Stimulated activated effector memory CD8-positive, alpha-beta T cell treated with anti-CD3 and anti-CD28 coated beads, Interleukin-12 subunit alpha, Interleukin-12 subunit beta, amount 100 ng/mL, for 72 hours (primary cell): ENCODE data around the gene CNTLN.

ENCODE experiments used
- ATAC-seq: fragments of 150-1000 bp; cut with Tn5 transposase; 2 replicates; pipeline ENCODE4 v1.10.0; 2021
- DNase-seq, 2 donors: peaks; one replicate each; pipeline ENCODE4 v3.0.0; 2021 to 2022; ENCODE audit warnings: low spot score in 2 of 2
- H3K27ac Mint-ChIP-seq: one replicate; pipeline ENCODE4 v1.8.0; 2022; ENCODE audit warnings: mild to moderate bottlenecking, mixed read lengths
- H3K36me3 Mint-ChIP-seq: one replicate; pipeline ENCODE4 v1.8.0; 2022; ENCODE audit warnings: mild to moderate bottlenecking, mixed read lengths
- H3K4me1 Mint-ChIP-seq: one replicate; pipeline ENCODE4 v1.8.0; 2022; ENCODE audit warnings: mixed read lengths
- H3K4me3 Mint-ChIP-seq: one replicate; pipeline ENCODE4 v1.8.0; 2022; ENCODE audit warnings: mild to moderate bottlenecking, mixed read lengths
- H3K9me3 Mint-ChIP-seq: one replicate; pipeline ENCODE4 v1.8.0; 2022; ENCODE audit warnings: mixed read lengths

Gene CNTLN, protein sequence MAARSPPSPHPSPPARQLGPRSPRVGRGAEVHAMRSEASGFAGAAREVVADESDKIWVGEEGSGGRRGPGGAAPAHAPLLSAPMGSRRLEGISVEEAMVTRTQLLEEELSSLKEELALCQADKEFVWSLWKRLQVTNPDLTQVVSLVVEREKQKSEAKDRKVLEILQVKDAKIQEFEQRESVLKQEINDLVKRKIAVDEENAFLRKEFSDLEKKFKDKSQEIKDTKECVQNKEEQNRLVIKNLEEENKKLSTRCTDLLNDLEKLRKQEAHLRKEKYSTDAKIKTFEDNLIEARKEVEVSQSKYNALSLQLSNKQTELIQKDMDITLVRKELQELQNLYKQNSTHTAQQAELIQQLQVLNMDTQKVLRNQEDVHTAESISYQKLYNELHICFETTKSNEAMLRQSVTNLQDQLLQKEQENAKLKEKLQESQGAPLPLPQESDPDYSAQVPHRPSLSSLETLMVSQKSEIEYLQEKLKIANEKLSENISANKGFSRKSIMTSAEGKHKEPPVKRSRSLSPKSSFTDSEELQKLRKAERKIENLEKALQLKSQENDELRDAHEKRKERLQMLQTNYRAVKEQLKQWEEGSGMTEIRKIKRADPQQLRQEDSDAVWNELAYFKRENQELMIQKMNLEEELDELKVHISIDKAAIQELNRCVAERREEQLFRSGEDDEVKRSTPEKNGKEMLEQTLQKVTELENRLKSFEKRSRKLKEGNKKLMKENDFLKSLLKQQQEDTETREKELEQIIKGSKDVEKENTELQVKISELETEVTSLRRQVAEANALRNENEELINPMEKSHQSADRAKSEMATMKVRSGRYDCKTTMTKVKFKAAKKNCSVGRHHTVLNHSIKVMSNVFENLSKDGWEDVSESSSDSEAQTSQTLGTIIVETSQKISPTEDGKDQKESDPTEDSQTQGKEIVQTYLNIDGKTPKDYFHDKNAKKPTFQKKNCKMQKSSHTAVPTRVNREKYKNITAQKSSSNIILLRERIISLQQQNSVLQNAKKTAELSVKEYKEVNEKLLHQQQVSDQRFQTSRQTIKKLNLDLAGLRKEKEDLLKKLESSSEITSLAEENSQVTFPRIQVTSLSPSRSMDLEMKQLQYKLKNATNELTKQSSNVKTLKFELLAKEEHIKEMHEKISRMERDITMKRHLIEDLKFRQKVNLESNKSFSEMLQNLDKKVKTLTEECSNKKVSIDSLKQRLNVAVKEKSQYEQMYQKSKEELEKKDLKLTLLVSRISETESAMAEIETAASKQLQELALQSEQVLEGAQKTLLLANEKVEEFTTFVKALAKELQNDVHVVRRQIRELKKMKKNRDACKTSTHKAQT (N-terminal part only)

DNA sequence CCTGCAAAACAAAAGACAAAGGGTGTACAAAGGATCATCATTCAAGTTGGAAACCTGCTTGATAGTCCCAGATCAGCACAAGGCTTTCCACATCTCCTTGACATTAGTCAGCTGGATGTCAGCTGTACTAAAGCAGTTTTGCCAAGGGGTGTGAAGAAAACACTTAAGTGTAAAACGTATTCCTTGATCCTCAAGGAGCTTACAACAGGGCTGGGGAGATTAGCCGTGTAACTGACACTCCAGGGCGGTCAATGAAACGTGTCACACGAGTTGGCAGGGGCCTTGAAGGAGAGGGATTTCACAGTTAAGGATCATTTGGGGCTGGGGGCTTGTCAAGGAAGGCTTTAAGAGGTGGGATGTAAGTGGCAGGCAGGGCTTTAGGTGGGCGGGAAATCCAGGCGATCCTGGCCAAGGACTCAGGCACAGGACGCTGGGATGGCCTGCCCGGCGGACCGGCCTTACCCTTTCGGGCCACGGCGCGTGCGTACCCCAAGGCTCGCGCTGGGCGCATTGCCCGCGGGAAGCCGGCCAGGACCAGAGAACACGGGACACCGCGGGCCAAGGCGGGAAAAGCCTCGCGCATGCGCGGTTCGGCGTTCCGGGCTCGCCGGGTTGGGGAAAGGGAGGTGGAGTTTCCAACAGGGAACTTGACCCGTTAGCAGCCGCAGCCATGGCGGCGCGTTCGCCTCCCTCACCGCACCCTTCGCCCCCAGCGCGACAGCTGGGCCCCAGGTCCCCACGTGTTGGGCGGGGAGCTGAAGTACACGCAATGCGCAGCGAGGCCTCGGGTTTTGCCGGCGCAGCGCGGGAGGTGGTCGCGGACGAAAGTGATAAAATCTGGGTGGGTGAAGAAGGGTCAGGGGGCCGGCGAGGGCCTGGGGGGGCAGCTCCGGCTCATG lies at the start of gene CNTLN:
Gene CNTLN (plus strand): TSS at position 645 of the 899 bp plus-strand sequence. CDS start 26 bp downstream, at position 671.
- peak within 1 kb of the TSS; percentile 45 for H3K4me3 Mint-ChIP-seq
- H3K9me3 Mint-ChIP-seq, result peaks cover 11% of the 10 kb centered on the region
- DNase-seq (peak; percentile 9 to 54), ATAC-seq (peak; percentile 53)
- H3K27ac Mint-ChIP-seq, result no peak within 1 kb of the TSS
- H3K4me1 Mint-ChIP-seq, result peaks cover 6% of the 10 kb centered on the region
- no peaks in the 10 kb centered on the region for H3K36me3 Mint-ChIP-seq

DNA sequence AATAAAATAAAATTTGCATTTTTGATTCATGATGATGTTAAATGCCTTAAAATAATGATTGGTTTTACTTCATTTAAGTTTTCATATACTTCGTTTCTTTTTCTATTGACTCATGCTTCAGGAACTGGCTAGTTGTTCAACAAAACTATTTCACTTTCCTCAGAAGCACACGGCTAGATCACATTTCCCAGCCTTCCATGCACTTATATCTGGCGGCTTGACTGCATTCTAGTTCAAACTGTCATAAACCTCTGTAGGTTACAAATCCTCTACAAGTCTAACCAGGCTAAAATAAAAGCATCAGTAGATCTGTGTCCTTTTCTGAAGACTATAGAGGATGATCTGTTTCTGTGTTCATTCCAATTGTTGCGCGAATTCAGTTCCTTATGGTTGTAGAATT lies 46.3 kb upstream of the CNTLN start:
- H3K4me3 Mint-ChIP-seq, result no peak overlapping the region
- H3K27ac Mint-ChIP-seq, result no peak overlapping the region
- no peaks in the 10 kb centered on the region for H3K4me1 Mint-ChIP-seq
- DNase-seq, result no peak
- ATAC-seq, result no peak
- H3K36me3 Mint-ChIP-seq, result no peaks in the 10 kb centered on the region
- peaks cover 8% of the 10 kb centered on the region for H3K9me3 Mint-ChIP-seq

GRCh38 chr9:17090041-17090440 lies 44.8 kb upstream of the CNTLN start:
- ATAC-seq (no peak), DNase-seq (no peak)
- no peak overlapping the region for H3K27ac Mint-ChIP-seq
- peaks cover 2% of the 10 kb centered on the region for H3K9me3 Mint-ChIP-seq
- no peak overlapping the region for H3K4me3 Mint-ChIP-seq
- H3K4me1 Mint-ChIP-seq, result no peaks in the 10 kb centered on the region
- no peaks in the 10 kb centered on the region for H3K36me3 Mint-ChIP-seq

GRCh38 chr9:17116400-17116837 lies 18.4 kb upstream of the CNTLN start:
- no peaks in the 10 kb centered on the region for H3K36me3 Mint-ChIP-seq
- ATAC-seq (no peak), DNase-seq (no peak)
- no peak overlapping the region for H3K4me3 Mint-ChIP-seq
- H3K4me1 Mint-ChIP-seq, result no peaks in the 10 kb centered on the region
- H3K27ac Mint-ChIP-seq, result no peak overlapping the region
- H3K9me3 Mint-ChIP-seq, result peaks cover 4% of the 10 kb centered on the region

DNA sequence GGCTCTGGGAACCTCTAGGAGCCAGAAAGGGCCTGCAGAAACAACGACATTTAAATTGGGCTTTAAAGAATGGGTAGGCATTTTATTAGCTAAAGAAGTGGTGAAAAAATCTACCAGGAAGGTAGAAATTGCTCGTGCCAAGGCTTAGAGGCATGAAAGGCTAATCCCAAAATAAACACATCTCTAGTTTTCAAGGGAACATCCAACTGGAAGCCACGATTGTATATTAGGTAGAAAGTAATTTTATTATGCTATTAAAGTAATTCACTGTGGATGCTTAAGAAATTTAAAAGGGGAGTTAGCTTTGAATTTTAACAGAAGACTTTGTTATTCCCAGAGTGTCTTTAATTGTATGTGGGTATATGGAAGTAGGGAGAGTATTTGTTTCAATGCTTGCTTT lies 17.5 kb upstream of the CNTLN start:
- Mint-ChIP-seq H3K4me1 (no peaks in the 10 kb centered on the region), H3K27ac (no peak overlapping the region), H3K36me3 (no peaks in the 10 kb centered on the region), H3K4me3 (no peak overlapping the region), H3K9me3 (peaks cover 8% of the 10 kb centered on the region)
- ATAC-seq (no peak), DNase-seq (no peak)

GRCh38 chr9:17120203-17120602 lies 14.6 kb upstream of the CNTLN start:
- Mint-ChIP-seq H3K36me3 (no peaks in the 10 kb centered on the region), H3K27ac (no peak overlapping the region), H3K9me3 (peaks cover 8% of the 10 kb centered on the region), H3K4me3 (no peak overlapping the region), H3K4me1 (no peaks in the 10 kb centered on the region)
- no peak for DNase-seq
- no peak for ATAC-seq

GRCh38 chr9:17121264-17121663 lies 13.6 kb upstream of the CNTLN start:
- H3K4me3 Mint-ChIP-seq, result no peak overlapping the region
- no peaks in the 10 kb centered on the region for H3K36me3 Mint-ChIP-seq
- no peak for ATAC-seq
- no peak for DNase-seq
- no peaks in the 10 kb centered on the region for H3K4me1 Mint-ChIP-seq
- peaks cover 14% of the 10 kb centered on the region for H3K9me3 Mint-ChIP-seq
- no peak overlapping the region for H3K27ac Mint-ChIP-seq

- Mint-ChIP-seq H3K27ac (no peak overlapping the region), H3K4me1 (peaks cover 6% of the 10 kb centered on the region), H3K36me3 (no peaks in the 10 kb centered on the region), H3K9me3 (peaks cover 18% of the 10 kb centered on the region), H3K4me3 (no peak overlapping the region)
- DNase-seq, result no peak
- no peak for ATAC-seq
Measured at GRCh38 chr9:17130291-17130690, 4.5 kb upstream of the CNTLN start.

GRCh38 chr9:17130725-17131124 lies 4.1 kb upstream of the CNTLN start:
- no peaks in the 10 kb centered on the region for H3K36me3 Mint-ChIP-seq
- no peak overlapping the region for H3K27ac Mint-ChIP-seq
- H3K4me3 Mint-ChIP-seq, result no peak overlapping the region
- H3K4me1 Mint-ChIP-seq, result peaks cover 6% of the 10 kb centered on the region
- ATAC-seq (no peak), DNase-seq (no peak)
- H3K9me3 Mint-ChIP-seq, result peaks cover 17% of the 10 kb centered on the region

DNA sequence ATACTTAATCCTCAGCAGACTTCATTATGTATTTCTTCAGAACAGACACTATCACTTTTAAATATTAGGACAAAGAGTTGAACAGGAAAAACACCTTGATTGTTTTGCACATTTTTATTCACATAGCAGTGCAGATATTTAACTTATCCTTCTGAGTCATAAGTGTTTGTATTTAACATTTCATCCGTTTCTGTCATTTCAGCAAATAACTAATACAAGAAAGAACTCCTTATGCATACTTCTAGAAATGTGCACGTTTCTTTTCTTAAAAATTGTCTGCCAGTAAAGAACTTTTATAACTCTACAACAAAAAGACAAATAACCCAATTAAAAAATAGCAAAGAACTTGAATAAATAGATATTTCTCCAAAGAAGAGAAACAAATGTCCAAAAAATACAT lies 3.3 kb upstream of the CNTLN start:
- Mint-ChIP-seq H3K36me3 (no peaks in the 10 kb centered on the region), H3K4me1 (peaks cover 6% of the 10 kb centered on the region), H3K9me3 (peaks cover 11% of the 10 kb centered on the region), H3K4me3 (no peak overlapping the region), H3K27ac (no peak overlapping the region)
- ATAC-seq (no peak), DNase-seq (no peak)

- no peak overlapping the region for H3K27ac Mint-ChIP-seq
- H3K36me3 Mint-ChIP-seq, result no peaks in the 10 kb centered on the region
- DNase-seq (no peak), ATAC-seq (peak; percentile 52)
- peaks cover 6% of the 10 kb centered on the region for H3K4me1 Mint-ChIP-seq
- H3K9me3 Mint-ChIP-seq, result peaks cover 8% of the 10 kb centered on the region
- H3K4me3 Mint-ChIP-seq, result peak overlapping the region; percentile 45
Measured at GRCh38 chr9:17135295-17136160, 688 bp downstream of the CNTLN start.

GRCh38 chr9:17137566-17137965 lies 2.7 kb downstream of the CNTLN start:
- Mint-ChIP-seq H3K9me3 (peaks cover 16% of the 10 kb centered on the region), H3K36me3 (no peaks in the 10 kb centered on the region), H3K27ac (no peak overlapping the region), H3K4me1 (peaks cover 6% of the 10 kb centered on the region), H3K4me3 (no peak overlapping the region)
- no peak for DNase-seq
- ATAC-seq, result no peak

DNA sequence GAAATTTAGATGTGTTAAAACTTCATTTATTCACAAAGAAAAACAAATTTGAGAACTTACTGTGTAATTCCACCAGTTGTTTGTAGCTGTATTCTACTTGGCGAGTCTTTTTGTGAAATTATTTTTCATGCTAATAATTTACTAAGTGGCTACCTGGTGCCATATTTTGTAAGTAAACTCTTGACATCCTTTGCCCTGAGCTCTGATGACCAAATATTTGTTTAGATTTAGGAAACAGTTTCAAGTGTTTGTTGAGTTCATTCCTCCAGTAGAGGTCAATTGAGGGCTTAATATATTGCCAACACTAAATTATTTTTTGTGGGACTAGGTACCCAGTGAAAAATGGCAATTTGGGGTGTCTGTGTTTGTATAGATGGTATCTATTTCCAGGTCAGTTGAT lies 3.7 kb downstream of the CNTLN start:
- H3K4me1 Mint-ChIP-seq, result peaks cover 6% of the 10 kb centered on the region
- H3K36me3 Mint-ChIP-seq, result no peaks in the 10 kb centered on the region
- no peak for ATAC-seq
- H3K9me3 Mint-ChIP-seq, result peaks cover 19% of the 10 kb centered on the region
- no peak for DNase-seq
- H3K27ac Mint-ChIP-seq, result no peak overlapping the region
- no peak overlapping the region for H3K4me3 Mint-ChIP-seq
